Glutamatergic neuron (in vitro differentiated cells): ENCODE results near the gene STX18. TPM values are rescaled to one million over a fixed set of nuclear protein-coding genes. Genes with fewer than 3 reads are reported as not detected.

Experiments used
- DNase-seq: peaks from one replicate; pipeline ENCODE4 v3.0.0; 2022
- H3K27ac Mint-ChIP-seq: one replicate; pipeline ENCODE4 v1.8.0; 2020; ENCODE audit warnings: mild to moderate bottlenecking, mixed read lengths, inconsistent platforms; ENCODE audit not compliant: unreplicated experiment
- H3K27me3 Mint-ChIP-seq: one replicate; pipeline ENCODE4 v1.8.0; 2020; ENCODE audit warnings: mild to moderate bottlenecking, moderate library complexity, mixed read lengths, inconsistent platforms; ENCODE audit not compliant: unreplicated experiment
- H3K36me3 Mint-ChIP-seq: one replicate; pipeline ENCODE4 v1.8.0; 2020; ENCODE audit warnings: mild to moderate bottlenecking, mixed read lengths, inconsistent platforms; ENCODE audit not compliant: unreplicated experiment
- H3K4me1 Mint-ChIP-seq: one replicate; pipeline ENCODE4 v1.8.0; 2020; ENCODE audit warnings: mild to moderate bottlenecking, low read depth, mixed read lengths, inconsistent platforms; ENCODE audit not compliant: unreplicated experiment
- H3K4me3 Mint-ChIP-seq: one replicate; pipeline ENCODE4 v1.8.0; 2020; ENCODE audit warnings: mild to moderate bottlenecking, mixed read lengths, inconsistent platforms; ENCODE audit not compliant: unreplicated experiment
- H3K9me3 Mint-ChIP-seq: one replicate; pipeline ENCODE4 v1.8.0; 2020; ENCODE audit warnings: mild to moderate bottlenecking, moderate library complexity, mixed read lengths, inconsistent platforms; ENCODE audit not compliant: unreplicated experiment
- CTCF ChIP-seq: fragments of 200-600 bp; sonication (generic); IDR thresholded peaks from one replicate; pipeline ENCODE4 v1.5.0; 2021; ENCODE audit not compliant: partially characterized antibody, unreplicated experiment
- total RNA-seq: library from RNA; stranded (reverse); fragmentation: NEBNext Ultra II Directional; extraction: Animal tissue kit (Norgen Biotek cat#: 25700); gene quantifications from one replicate; pipeline ENCODE4 v1.2.1, GENCODE V29; 2021; ENCODE audit not compliant: unreplicated experiment

STX18 gene
- total RNA-seq, 1 donor from 2014 or later, result 26.3 TPM

- Mint-ChIP-seq H3K4me1 (peaks cover 30% of the 10 kb centered on the region), H3K4me3 (peak overlapping the region; percentile 27), H3K27me3 (peaks cover 2% of the 10 kb centered on the region), H3K27ac (peak overlapping the region; percentile 93), H3K9me3 (peaks cover 5% of the 10 kb centered on the region), H3K36me3 (no peaks in the 10 kb centered on the region)
- peak; percentile 43 for TF ChIP-seq CTCF
- DNase-seq, result peak; percentile 35
These were observed 61.0 kb downstream of the STX18 start for GRCh38 chr4:4480685-4481398.

GRCh38 chr4:4480205-4480604, 61.6 kb downstream of the STX18 start:
- H3K4me3 Mint-ChIP-seq, result no peak overlapping the region
- peak overlapping the region; percentile 93 for H3K27ac Mint-ChIP-seq
- peaks cover 5% of the 10 kb centered on the region for H3K9me3 Mint-ChIP-seq
- no peaks in the 10 kb centered on the region for H3K36me3 Mint-ChIP-seq
- no peak for DNase-seq
- H3K4me1 Mint-ChIP-seq, result peaks cover 28% of the 10 kb centered on the region
- no peak for TF ChIP-seq CTCF
- H3K27me3 Mint-ChIP-seq, result peaks cover 2% of the 10 kb centered on the region

DNA sequence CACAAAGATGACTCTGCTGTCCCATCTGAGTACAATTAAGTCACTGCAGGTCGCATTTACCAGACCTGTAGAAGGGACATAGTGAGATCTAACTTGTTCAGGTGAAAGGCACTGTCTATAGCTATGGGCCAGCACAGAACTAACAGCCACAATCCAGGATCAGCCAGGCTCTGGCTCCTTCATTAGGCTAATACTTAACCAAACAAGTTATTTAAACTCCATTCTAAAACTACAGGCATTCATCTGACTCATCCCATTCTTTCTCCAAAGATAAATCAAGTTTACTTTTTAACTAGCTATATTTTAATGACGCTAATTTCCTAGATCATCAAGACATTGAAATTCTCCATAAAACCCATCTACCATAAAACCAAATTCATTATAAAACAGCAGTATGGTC, 62.5 kb downstream of the STX18 start:
- no peak for TF ChIP-seq CTCF
- peaks cover 28% of the 10 kb centered on the region for H3K4me1 Mint-ChIP-seq
- H3K4me3 Mint-ChIP-seq, result no peak overlapping the region
- no peaks in the 10 kb centered on the region for H3K36me3 Mint-ChIP-seq
- no peak for DNase-seq
- no peak overlapping the region for H3K27ac Mint-ChIP-seq
- peaks cover 5% of the 10 kb centered on the region for H3K9me3 Mint-ChIP-seq
- peaks cover 2% of the 10 kb centered on the region for H3K27me3 Mint-ChIP-seq

DNA sequence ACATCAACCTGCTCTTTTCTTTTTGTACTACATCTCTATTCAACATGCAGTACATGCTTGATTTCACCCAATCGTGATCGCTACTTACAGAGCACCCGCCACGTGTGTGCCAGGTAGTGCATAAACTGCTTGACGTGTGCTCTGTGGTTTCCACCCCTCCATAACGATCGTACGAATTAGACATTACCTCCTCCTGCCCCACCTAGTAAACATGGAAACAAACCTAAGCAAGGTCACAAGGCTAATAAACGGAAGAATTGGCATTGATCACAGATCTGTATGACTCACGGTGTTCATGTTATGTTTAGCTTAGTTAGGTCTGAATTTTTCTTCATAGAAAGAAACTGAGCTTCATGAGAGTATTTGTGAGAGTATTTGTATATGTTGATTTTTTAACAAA, 64.1 kb downstream of the STX18 start:
- H3K9me3 Mint-ChIP-seq, result peaks cover 7% of the 10 kb centered on the region
- peaks cover 27% of the 10 kb centered on the region for H3K4me1 Mint-ChIP-seq
- no peak overlapping the region for H3K27ac Mint-ChIP-seq
- peaks cover 4% of the 10 kb centered on the region for H3K27me3 Mint-ChIP-seq
- H3K4me3 Mint-ChIP-seq, result no peak overlapping the region
- no peak for TF ChIP-seq CTCF
- no peaks in the 10 kb centered on the region for H3K36me3 Mint-ChIP-seq
- DNase-seq, result no peak

GRCh38 chr4:4477391-4477790, 64.5 kb downstream of the STX18 start:
- H3K9me3 Mint-ChIP-seq, result peaks cover 5% of the 10 kb centered on the region
- TF ChIP-seq CTCF, result no peak
- peaks cover 22% of the 10 kb centered on the region for H3K4me1 Mint-ChIP-seq

More at GRCh38 chr4:4477391-4477790, 64.5 kb downstream of the STX18 start:
- H3K36me3 Mint-ChIP-seq, result no peaks in the 10 kb centered on the region
- peaks cover 4% of the 10 kb centered on the region for H3K27me3 Mint-ChIP-seq
- H3K4me3 Mint-ChIP-seq, result no peak overlapping the region
- no peak overlapping the region for H3K27ac Mint-ChIP-seq
- no peak for DNase-seq
